HepG2 (cell line): ENCODE measurements around the gene STX1B. TPM values are rescaled to one million over a fixed set of nuclear protein-coding genes. Genes with fewer than 3 reads are reported as not detected.

ENCODE experiments used
- CCAR2 ChIP-seq: fragments of 200-400 bp; formaldehyde crosslinking; optimal IDR thresholded peaks from 2 replicates; pipeline ENCODE3; 2018; ENCODE audit warnings: low read depth, mild to moderate bottlenecking, low read length, moderate library complexity
- CEBPG ChIP-seq: IDR thresholded peaks from 2 replicates; pipeline ENCODE4 v1.6.1; 2016
- GTF3A ChIP-seq: sonication (generic); formaldehyde crosslinking; conservative IDR thresholded peaks from 2 replicates; pipeline ENCODE4 v1.4.0; 2020; ENCODE audit warnings: mild to moderate bottlenecking, missing genetic modification reagents
- GZF1 ChIP-seq: sonication (generic); formaldehyde crosslinking; IDR thresholded peaks from 2 replicates; pipeline ENCODE4 v1.5.1; 2020; ENCODE audit warnings: mild to moderate bottlenecking, missing genetic modification reagents
- JUN ChIP-seq: sonication (generic); formaldehyde crosslinking; IDR thresholded peaks from 2 replicates; pipeline ENCODE4 v1.4.0; 2020; ENCODE audit warnings: mild to moderate bottlenecking, missing genetic modification reagents
- MAFK ChIP-seq, 2 experiments: IDR thresholded peaks in 1 of 2; conservative IDR thresholded peaks in 1 of 2; 2 replicates each; pipeline ENCODE4 v1.6.1; 2011; ENCODE audit warnings: improper control_type of control experiment in 2 of 2, low read length in 2 of 2
- MBD4 ChIP-seq: IDR thresholded peaks from 2 replicates; pipeline ENCODE4 v1.6.1; 2012; ENCODE audit warnings: low read length, inconsistent platforms, borderline replicate concordance
- MED8 ChIP-seq: sonication (generic); formaldehyde crosslinking; IDR thresholded peaks from 2 replicates; pipeline ENCODE4 v1.8.1; 2023; ENCODE audit warnings: mild to moderate bottlenecking, missing genetic modification reagents; ENCODE audit not compliant: insufficient replicate concordance
- RARG ChIP-seq: sonication (generic); formaldehyde crosslinking; IDR thresholded peaks from 2 replicates; pipeline ENCODE4 v1.4.0; 2020; ENCODE audit warnings: low read depth, mild to moderate bottlenecking, missing genetic modification reagents
- ZBTB7B ChIP-seq: sonication (generic); formaldehyde crosslinking; IDR thresholded peaks from 2 replicates; pipeline ENCODE4 v1.4.0; 2020; ENCODE audit warnings: missing genetic modification reagents
- ZNF83 ChIP-seq: sonication (generic); formaldehyde crosslinking; IDR thresholded peaks from 2 replicates; pipeline ENCODE4 v1.4.0; 2020; ENCODE audit warnings: missing genetic modification reagents, mild to moderate bottlenecking, borderline replicate concordance
- ZNF879 ChIP-seq: sonication (generic); formaldehyde crosslinking; IDR thresholded peaks from 2 replicates; pipeline ENCODE4 v1.8.1; 2023; ENCODE audit warnings: missing genetic modification reagents
- polyA plus RNA-seq, 8 experiments: library from polyadenylated mRNA; depleted of rRNA in 3 of 8; stranded (reverse) in 7 of 8; unstranded in 1 of 8; fragments of >200 nt; fragmentation: Illumina TruSeq in 4 of 8; extraction: Trizol in 4 of 8; gene quantifications; 2 replicates each; pipeline versions ENCODE4 v1.2.1 to v1.2.3, GENCODE V29; 2011 to 2016; ENCODE audit warnings: low read depth in 4 of 8, missing spikeins in 1 of 8, mixed read lengths in 1 of 8; ENCODE audit not compliant: insufficient read depth in 1 of 8
- total RNA-seq, 5 experiments: library from RNA; depleted of rRNA; stranded (reverse); fragments of >200 nt; fragmentation: Illumina TruSeq; extraction: Trizol; gene quantifications; 2 replicates each; pipeline ENCODE4 v1.2.3, GENCODE V29; 2016; ENCODE audit warnings: low read depth in 1 of 5
- TF ChIP-seq, protein P1 (sequence below): sonication (generic); formaldehyde crosslinking; IDR thresholded peaks from 2 replicates; pipeline ENCODE4 v1.5.1; 2020; ENCODE audit warnings: missing genetic modification reagents, mild to moderate bottlenecking, borderline replicate concordance
- TF ChIP-seq, protein P2 (sequence below): sonication (generic); formaldehyde crosslinking; IDR thresholded peaks from 2 replicates; pipeline ENCODE4 v1.5.0; 2020; ENCODE audit warnings: missing genetic modification reagents
- TF ChIP-seq, protein P3 (sequence below): fragments of 450-650 bp; IDR thresholded peaks from 2 replicates; pipeline ENCODE4 v1.6.1; 2017; ENCODE audit warnings: mild to moderate bottlenecking
- TF ChIP-seq, protein P4 (sequence below): sonication (generic); formaldehyde crosslinking; IDR thresholded peaks from 2 replicates; pipeline ENCODE4 v1.4.0; 2020; ENCODE audit warnings: low read depth, missing genetic modification reagents
- TF ChIP-seq, protein P5 (sequence below): sonication (generic); formaldehyde crosslinking; IDR thresholded peaks from 2 replicates; pipeline ENCODE4 v1.8.1; 2022; ENCODE audit warnings: mild to moderate bottlenecking, missing genetic modification reagents

STX1B gene
- total and polyA plus RNA-seq, 2 of the 13 experiments (the other 11 are each of a cell fraction or from before 2014, with no cell fraction given), result 2.1 to 3.0 TPM

DNA sequence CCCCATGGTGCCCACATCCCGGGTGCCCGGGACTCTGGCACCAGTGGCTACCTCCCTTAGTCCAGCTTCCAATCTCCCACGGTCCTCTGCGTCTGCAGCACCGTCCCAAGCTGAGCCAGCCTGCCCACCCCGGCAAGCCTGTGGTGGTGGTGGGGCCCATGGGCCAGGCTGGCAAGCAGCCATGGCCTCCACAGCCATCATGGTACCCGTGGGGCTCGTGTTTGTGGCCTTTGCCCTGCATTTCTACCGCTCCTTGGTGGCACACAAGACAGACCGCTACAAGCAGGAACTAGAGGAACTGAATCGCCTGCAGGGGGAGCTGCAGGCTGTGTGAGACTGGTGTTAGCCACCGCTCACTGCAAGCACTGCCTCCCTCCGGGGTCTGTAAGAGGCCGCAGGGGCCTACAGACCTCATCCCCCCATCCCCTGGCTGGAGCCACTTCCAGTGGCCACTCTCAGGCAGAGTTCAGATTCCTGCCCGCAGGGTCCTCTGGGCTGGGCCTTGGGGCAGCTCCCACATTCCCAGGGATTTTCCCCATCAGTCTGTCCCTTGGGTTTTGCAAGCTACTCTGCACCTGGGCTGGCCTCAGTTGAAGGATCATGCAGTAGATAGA lies 56.8 kb downstream of the STX1B start (continued):
- peak; percentile 92 for TF ChIP-seq ZBTB7B (CRISPR knock-in tag)
- TF ChIP-seq CEBPG (CRISPR knock-in tag), result no peak; the same call in none of the 2 replicates
- TF ChIP-seq GZF1, result 0 out of 2 replicates have a peak, but pooled peaks have one; percentile 53
- TF ChIP-seq, protein P1, sequence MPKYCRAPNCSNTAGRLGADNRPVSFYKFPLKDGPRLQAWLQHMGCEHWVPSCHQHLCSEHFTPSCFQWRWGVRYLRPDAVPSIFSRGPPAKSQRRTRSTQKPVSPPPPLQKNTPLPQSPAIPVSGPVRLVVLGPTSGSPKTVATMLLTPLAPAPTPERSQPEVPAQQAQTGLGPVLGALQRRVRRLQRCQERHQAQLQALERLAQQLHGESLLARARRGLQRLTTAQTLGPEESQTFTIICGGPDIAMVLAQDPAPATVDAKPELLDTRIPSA (CRISPR knock-in tag), result no peak
- TF ChIP-seq JUN, result peak; percentile 36; the same call in 1 of the 2 replicates
- TF ChIP-seq, protein P2, sequence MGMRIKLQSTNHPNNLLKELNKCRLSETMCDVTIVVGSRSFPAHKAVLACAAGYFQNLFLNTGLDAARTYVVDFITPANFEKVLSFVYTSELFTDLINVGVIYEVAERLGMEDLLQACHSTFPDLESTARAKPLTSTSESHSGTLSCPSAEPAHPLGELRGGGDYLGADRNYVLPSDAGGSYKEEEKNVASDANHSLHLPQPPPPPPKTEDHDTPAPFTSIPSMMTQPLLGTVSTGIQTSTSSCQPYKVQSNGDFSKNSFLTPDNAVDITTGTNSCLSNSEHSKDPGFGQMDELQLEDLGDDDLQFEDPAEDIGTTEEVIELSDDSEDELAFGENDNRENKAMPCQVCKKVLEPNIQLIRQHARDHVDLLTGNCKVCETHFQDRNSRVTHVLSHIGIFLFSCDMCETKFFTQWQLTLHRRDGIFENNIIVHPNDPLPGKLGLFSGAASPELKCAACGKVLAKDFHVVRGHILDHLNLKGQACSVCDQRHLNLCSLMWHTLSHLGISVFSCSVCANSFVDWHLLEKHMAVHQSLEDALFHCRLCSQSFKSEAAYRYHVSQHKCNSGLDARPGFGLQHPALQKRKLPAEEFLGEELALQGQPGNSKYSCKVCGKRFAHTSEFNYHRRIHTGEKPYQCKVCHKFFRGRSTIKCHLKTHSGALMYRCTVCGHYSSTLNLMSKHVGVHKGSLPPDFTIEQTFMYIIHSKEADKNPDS (CRISPR knock-in tag), result peak; percentile 77; the same call in 1 of the 2 replicates
- no peak for TF ChIP-seq MBD4
- TF ChIP-seq ZNF83 (CRISPR knock-in tag), result peak; percentile 16; the same call in 1 of the 2 replicates
- no peak for TF ChIP-seq RARG (CRISPR knock-in tag)
- TF ChIP-seq, protein P3, sequence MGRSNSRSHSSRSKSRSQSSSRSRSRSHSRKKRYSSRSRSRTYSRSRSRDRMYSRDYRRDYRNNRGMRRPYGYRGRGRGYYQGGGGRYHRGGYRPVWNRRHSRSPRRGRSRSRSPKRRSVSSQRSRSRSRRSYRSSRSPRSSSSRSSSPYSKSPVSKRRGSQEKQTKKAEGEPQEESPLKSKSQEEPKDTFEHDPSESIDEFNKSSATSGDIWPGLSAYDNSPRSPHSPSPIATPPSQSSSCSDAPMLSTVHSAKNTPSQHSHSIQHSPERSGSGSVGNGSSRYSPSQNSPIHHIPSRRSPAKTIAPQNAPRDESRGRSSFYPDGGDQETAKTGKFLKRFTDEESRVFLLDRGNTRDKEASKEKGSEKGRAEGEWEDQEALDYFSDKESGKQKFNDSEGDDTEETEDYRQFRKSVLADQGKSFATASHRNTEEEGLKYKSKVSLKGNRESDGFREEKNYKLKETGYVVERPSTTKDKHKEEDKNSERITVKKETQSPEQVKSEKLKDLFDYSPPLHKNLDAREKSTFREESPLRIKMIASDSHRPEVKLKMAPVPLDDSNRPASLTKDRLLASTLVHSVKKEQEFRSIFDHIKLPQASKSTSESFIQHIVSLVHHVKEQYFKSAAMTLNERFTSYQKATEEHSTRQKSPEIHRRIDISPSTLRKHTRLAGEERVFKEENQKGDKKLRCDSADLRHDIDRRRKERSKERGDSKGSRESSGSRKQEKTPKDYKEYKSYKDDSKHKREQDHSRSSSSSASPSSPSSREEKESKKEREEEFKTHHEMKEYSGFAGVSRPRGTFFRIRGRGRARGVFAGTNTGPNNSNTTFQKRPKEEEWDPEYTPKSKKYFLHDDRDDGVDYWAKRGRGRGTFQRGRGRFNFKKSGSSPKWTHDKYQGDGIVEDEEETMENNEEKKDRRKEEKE, result no peak
- no peak for TF ChIP-seq GTF3A
- peak; percentile 9; the same call in 1 of the 2 replicates for TF ChIP-seq ZNF879 (CRISPR knock-in tag)
- TF ChIP-seq MED8 (CRISPR knock-in tag), result peak; percentile 35
- TF ChIP-seq MAFK (conservative IDR thresholded peaks at IDR 0.05 in 1 of 2, IDR thresholded peaks at IDR 0.05 in 1 of 2; ENCODE audit: low read length in 2 of 2), result no peak
- TF ChIP-seq, protein P4, sequence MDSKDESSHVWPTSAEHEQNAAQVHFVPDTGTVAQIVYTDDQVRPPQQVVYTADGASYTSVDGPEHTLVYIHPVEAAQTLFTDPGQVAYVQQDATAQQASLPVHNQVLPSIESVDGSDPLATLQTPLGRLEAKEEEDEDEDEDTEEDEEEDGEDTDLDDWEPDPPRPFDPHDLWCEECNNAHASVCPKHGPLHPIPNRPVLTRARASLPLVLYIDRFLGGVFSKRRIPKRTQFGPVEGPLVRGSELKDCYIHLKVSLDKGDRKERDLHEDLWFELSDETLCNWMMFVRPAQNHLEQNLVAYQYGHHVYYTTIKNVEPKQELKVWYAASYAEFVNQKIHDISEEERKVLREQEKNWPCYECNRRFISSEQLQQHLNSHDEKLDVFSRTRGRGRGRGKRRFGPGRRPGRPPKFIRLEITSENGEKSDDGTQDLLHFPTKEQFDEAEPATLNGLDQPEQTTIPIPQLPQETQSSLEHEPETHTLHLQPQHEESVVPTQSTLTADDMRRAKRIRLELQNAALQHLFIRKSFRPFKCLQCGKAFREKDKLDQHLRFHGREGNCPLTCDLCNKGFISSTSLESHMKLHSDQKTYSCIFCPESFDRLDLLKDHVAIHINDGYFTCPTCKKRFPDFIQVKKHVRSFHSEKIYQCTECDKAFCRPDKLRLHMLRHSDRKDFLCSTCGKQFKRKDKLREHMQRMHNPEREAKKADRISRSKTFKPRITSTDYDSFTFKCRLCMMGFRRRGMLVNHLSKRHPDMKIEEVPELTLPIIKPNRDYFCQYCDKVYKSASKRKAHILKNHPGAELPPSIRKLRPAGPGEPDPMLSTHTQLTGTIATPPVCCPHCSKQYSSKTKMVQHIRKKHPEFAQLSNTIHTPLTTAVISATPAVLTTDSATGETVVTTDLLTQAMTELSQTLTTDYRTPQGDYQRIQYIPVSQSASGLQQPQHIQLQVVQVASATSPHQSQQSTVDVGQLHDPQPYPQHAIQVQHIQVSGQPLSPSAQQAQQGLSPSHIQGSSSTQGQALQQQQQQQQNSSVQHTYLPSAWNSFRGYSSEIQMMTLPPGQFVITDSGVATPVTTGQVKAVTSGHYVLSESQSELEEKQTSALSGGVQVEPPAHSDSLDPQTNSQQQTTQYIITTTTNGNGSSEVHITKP, result peak; percentile 65; the same call in 1 of the 2 replicates
- TF ChIP-seq CCAR2, result no peak
- TF ChIP-seq, protein P5, sequence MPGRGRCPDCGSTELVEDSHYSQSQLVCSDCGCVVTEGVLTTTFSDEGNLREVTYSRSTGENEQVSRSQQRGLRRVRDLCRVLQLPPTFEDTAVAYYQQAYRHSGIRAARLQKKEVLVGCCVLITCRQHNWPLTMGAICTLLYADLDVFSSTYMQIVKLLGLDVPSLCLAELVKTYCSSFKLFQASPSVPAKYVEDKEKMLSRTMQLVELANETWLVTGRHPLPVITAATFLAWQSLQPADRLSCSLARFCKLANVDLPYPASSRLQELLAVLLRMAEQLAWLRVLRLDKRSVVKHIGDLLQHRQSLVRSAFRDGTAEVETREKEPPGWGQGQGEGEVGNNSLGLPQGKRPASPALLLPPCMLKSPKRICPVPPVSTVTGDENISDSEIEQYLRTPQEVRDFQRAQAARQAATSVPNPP (CRISPR knock-in tag), result no peak
